Osteoblast (primary cell): ENCODE results near the gene SYT2. TPM values are rescaled to one million over a fixed set of nuclear protein-coding genes. Genes with fewer than 3 reads are reported as not detected.
A peak's percentile ranks its signal among the peaks of the same experiment; 100 is the strongest.
"Not testable (repeated sequence)": the region's sequence is repeated elsewhere in the genome, so short reads cannot be mapped to it uniquely, and the experiment has no call there.

Source experiments
- DNase-seq: peaks from one replicate; pipeline ENCODE4 v3.0.0; 2011; ENCODE audit warnings: low spot score, mixed read lengths; ENCODE audit not compliant: insufficient read length; ENCODE audit errors: missing footprints
- H2AFZ ChIP-seq: 2 replicates; pipeline ENCODE4 v1.6.0; 2011; ENCODE audit warnings: mild to moderate bottlenecking, low read length
- H3K27ac ChIP-seq: 2 replicates; pipeline ENCODE4 v1.5.1; 2011; ENCODE audit warnings: mild to moderate bottlenecking, low read depth, low read length, moderate library complexity
- H3K27me3 ChIP-seq: 2 replicates; pipeline ENCODE4 v1.6.0; 2012; ENCODE audit warnings: mild to moderate bottlenecking, control low read depth, inconsistent platforms, low read length, moderate library complexity; ENCODE audit not compliant: insufficient read depth
- H3K36me3 ChIP-seq: 2 replicates; pipeline ENCODE4 v1.5.1; 2011; ENCODE audit warnings: mild to moderate bottlenecking, low read length, control low read depth, moderate library complexity; ENCODE audit not compliant: insufficient read depth
- H3K4me1 ChIP-seq: 2 replicates; pipeline ENCODE4 v1.5.1; 2011; ENCODE audit warnings: mild to moderate bottlenecking, low read length, control low read depth, moderate library complexity; ENCODE audit not compliant: insufficient read depth
- H3K4me2 ChIP-seq: 2 replicates; pipeline ENCODE4 v1.6.0; 2011; ENCODE audit warnings: mild to moderate bottlenecking, low read length; ENCODE audit not compliant: insufficient read depth
- H3K4me3 ChIP-seq: fragments of 200-600 bp; sonication (generic); 3 replicates; pipeline ENCODE4 v1.5.1; 2012; ENCODE audit warnings: mild to moderate bottlenecking, low read length, inconsistent platforms; ENCODE audit not compliant: insufficient read depth
- H3K79me2 ChIP-seq: 2 replicates; pipeline ENCODE4 v1.6.0; 2012; ENCODE audit warnings: mild to moderate bottlenecking, low read length, control low read depth, inconsistent platforms; ENCODE audit not compliant: insufficient read depth
- H3K9me3 ChIP-seq: 2 replicates; pipeline ENCODE4 v1.5.1; 2011; ENCODE audit warnings: low read depth, low read length, control low read depth
- H4K20me1 ChIP-seq: 2 replicates; pipeline ENCODE4 v1.6.0; 2012; ENCODE audit warnings: mild to moderate bottlenecking, low read length, control low read depth; ENCODE audit not compliant: insufficient read depth
- CTCF ChIP-seq: IDR thresholded peaks from 2 replicates; pipeline ENCODE4 v1.5.1; 2011; ENCODE audit warnings: mild to moderate bottlenecking, low read depth, low read length, moderate library complexity; ENCODE audit errors: extremely low read depth
- total RNA-seq: library from RNA; depleted of rRNA; stranded (reverse); fragments of >200 nt; gene quantifications from 2 replicates; pipeline ENCODE4 v1.2.3, GENCODE V29; 2012

SYT2 gene
- total RNA-seq, 1 donor = not detected

- no peak overlapping the region for H3K27ac ChIP-seq
Measured at GRCh38 chr1:202723708-202724107, 13.5 kb upstream of the SYT2 start.

GRCh38 chr1:202723046-202723445, 12.8 kb upstream of the SYT2 start:
- H4K20me1 ChIP-seq, DNase-seq, H2AFZ ChIP-seq, H3K4me3 ChIP-seq, H3K27me3 ChIP-seq, H3K4me1 ChIP-seq, H3K9me3 ChIP-seq, H3K27ac ChIP-seq, H3K79me2 ChIP-seq, H3K4me2 ChIP-seq: not testable (repeated sequence)
- H3K36me3 ChIP-seq = peaks cover 36% of the 10 kb centered on the region

More at GRCh38 chr1:202723708-202724107, 13.5 kb upstream of the SYT2 start:
- Histone ChIP-seq H4K20me1 (no peaks in the 10 kb centered on the region), H3K36me3 (peaks cover 42% of the 10 kb centered on the region), H3K4me3 (no peak overlapping the region), H3K4me1 (peaks cover 2% of the 10 kb centered on the region), H3K9me3 (no peaks in the 10 kb centered on the region), H3K4me2 (no peak overlapping the region), H3K27me3 (peaks cover under 1% of the 10 kb centered on the region), H2AFZ (no peak overlapping the region), H3K79me2 (no peaks in the 10 kb centered on the region)
- DNase-seq = no peak
- TF ChIP-seq CTCF = no peak

GRCh38 chr1:202716654-202717053, 6.4 kb upstream of the SYT2 start:
- Histone ChIP-seq H2AFZ (no peak overlapping the region), H3K4me1 (peaks cover 2% of the 10 kb centered on the region), H3K4me3 (no peak overlapping the region), H3K4me2 (no peak overlapping the region), H3K36me3 (no peaks in the 10 kb centered on the region), H3K27me3 (peaks cover 45% of the 10 kb centered on the region), H3K9me3 (no peaks in the 10 kb centered on the region), H3K79me2 (no peaks in the 10 kb centered on the region), H4K20me1 (no peaks in the 10 kb centered on the region), H3K27ac (no peak overlapping the region)
- no peak for TF ChIP-seq CTCF
- DNase-seq = no peak

GRCh38 chr1:202714202-202714601, 3.9 kb upstream of the SYT2 start:
- not testable (repeated sequence) for H3K4me1 ChIP-seq, H3K9me3 ChIP-seq, H3K4me2 ChIP-seq, DNase-seq, H2AFZ ChIP-seq, H3K79me2 ChIP-seq, H3K4me3 ChIP-seq, H4K20me1 ChIP-seq, H3K27ac ChIP-seq, H3K36me3 ChIP-seq
- H3K27me3 ChIP-seq = peaks cover 69% of the 10 kb centered on the region

GRCh38 chr1:202713110-202713509, 2.9 kb upstream of the SYT2 start:
- no peak overlapping the region for H3K27ac ChIP-seq
- no peak overlapping the region for H3K4me3 ChIP-seq
- H2AFZ ChIP-seq = no peak overlapping the region
- peak; percentile 79 for DNase-seq
- H4K20me1 ChIP-seq = no peaks in the 10 kb centered on the region
- H3K27me3 ChIP-seq = peaks cover 74% of the 10 kb centered on the region
- no peaks in the 10 kb centered on the region for H3K79me2 ChIP-seq
- no peak overlapping the region for H3K4me2 ChIP-seq
- H3K4me1 ChIP-seq = no peaks in the 10 kb centered on the region
- no peak for TF ChIP-seq CTCF
- H3K9me3 ChIP-seq = no peaks in the 10 kb centered on the region
- H3K36me3 ChIP-seq = no peaks in the 10 kb centered on the region
